GM21825 (cell line): ENCODE data around the gene GJC1.
"Not testable (repeated sequence)": the region's sequence is repeated elsewhere in the genome, so short reads cannot be mapped to it uniquely, and the experiment has no call there.

Source experiments
- ATAC-seq: cut with Tn5 transposase; IDR thresholded peaks from one replicate; pipeline ENCODE4 v1.9.1; 2021; ENCODE audit warnings: mild to moderate bottlenecking, moderate library complexity; ENCODE audit not compliant: unreplicated experiment

GJC1 gene

GRCh38 chr17:44846206-44846605, 16.1 kb upstream of the GJC1 start:
- no peak for ATAC-seq

- no peak for ATAC-seq
Observed at GRCh38 chr17:44844390-44844830, 14.3 kb upstream of the GJC1 start.

- ATAC-seq: no peak
Observed at GRCh38 chr17:44842748-44843147, 12.7 kb upstream of the GJC1 start.

GRCh38 chr17:44840936-44841335, 10.8 kb upstream of the GJC1 start:
- no peak for ATAC-seq

- ATAC-seq: no peak
Observed at GRCh38 chr17:44840274-44840673, 10.2 kb upstream of the GJC1 start.

GRCh38 chr17:44837196-44837595, 7.1 kb upstream of the GJC1 start:
- no peak for ATAC-seq

- ATAC-seq: no peak
Observed at GRCh38 chr17:44832805-44833204, 2.7 kb upstream of the GJC1 start.

- no peak for ATAC-seq
Observed at GRCh38 chr17:44831371-44831770, 1.3 kb upstream of the GJC1 start.

- ATAC-seq: no peak
Observed at GRCh38 chr17:44830359-44831288, 537 bp upstream of the GJC1 start.

GRCh38 chr17:44828919-44829522, 1.1 kb downstream of the GJC1 start:
- ATAC-seq: no peak

- no peak for ATAC-seq
Observed at GRCh38 chr17:44827863-44828262, 2.2 kb downstream of the GJC1 start.

- no peak for ATAC-seq
Observed at GRCh38 chr17:44826123-44826790, 3.8 kb downstream of the GJC1 start.

GRCh38 chr17:44825236-44825635, 4.9 kb downstream of the GJC1 start:
- ATAC-seq: not testable (repeated sequence)

GRCh38 chr17:44820631-44821212, 9.4 kb downstream of the GJC1 start:
- no peak for ATAC-seq

GRCh38 chr17:44818508-44818907, 11.6 kb downstream of the GJC1 start:
- ATAC-seq: not testable (repeated sequence)

GRCh38 chr17:44812263-44812662, 17.8 kb downstream of the GJC1 start:
- no peak for ATAC-seq

- ATAC-seq: not testable (repeated sequence)
Observed at GRCh38 chr17:44808656-44809388, 21.3 kb downstream of the GJC1 start.

GRCh38 chr17:44808156-44808555, 21.9 kb downstream of the GJC1 start:
- ATAC-seq: no peak

GRCh38 chr17:44807817-44808155, 22.3 kb downstream of the GJC1 start:
- ATAC-seq: no peak

- ATAC-seq: no peak
Observed at GRCh38 chr17:44807093-44807816, 22.8 kb downstream of the GJC1 start.
